IgD-negative memory B cell (primary cell): ENCODE measurements around the gene U2AF2. TPM values are rescaled to one million over a fixed set of nuclear protein-coding genes. Genes with fewer than 3 reads are reported as not detected.

Experiments used
- H3K27ac Mint-ChIP-seq, 3 donors: one replicate each; pipeline ENCODE4 v1.8.0; 2020 to 2022; ENCODE audit warnings: mild to moderate bottlenecking in 3 of 3, mixed read lengths in 3 of 3, moderate library complexity in 1 of 3
- H3K27me3 Mint-ChIP-seq: one replicate; pipeline ENCODE4 v1.8.0; 2021; ENCODE audit warnings: mixed read lengths
- H3K36me3 Mint-ChIP-seq: one replicate; pipeline ENCODE4 v1.8.0; 2020; ENCODE audit warnings: mild to moderate bottlenecking, mixed read lengths
- H3K4me1 Mint-ChIP-seq, 3 donors: one replicate each; pipeline ENCODE4 v1.8.0; 2020 to 2022; ENCODE audit warnings: mixed read lengths in 3 of 3, mild to moderate bottlenecking in 1 of 3
- H3K4me3 Mint-ChIP-seq, 4 donors: one replicate each; pipeline ENCODE4 v1.8.0; 2020 to 2022; ENCODE audit warnings: mild to moderate bottlenecking in 4 of 4, mixed read lengths in 4 of 4, moderate library complexity in 3 of 4
- H3K9me3 Mint-ChIP-seq, 3 donors: one replicate each; pipeline ENCODE4 v1.8.0; 2020 to 2021; ENCODE audit warnings: mixed read lengths in 3 of 3, mild to moderate bottlenecking in 1 of 3
- polyA plus RNA-seq: library from polyadenylated mRNA; unstranded; fragments of 300-500 nt; fragmentation: Illumina TruSeq; gene quantifications from one replicate; pipeline ENCODE4 v1.2.3, GENCODE V29; 2021

U2AF2 gene
- polyA plus RNA-seq, 1 donor from 2014 or later: 14.2 TPM

GRCh38 chr19:55653651-55654322 is 1.0 kb upstream of the U2AF2 start:
- Mint-ChIP-seq H3K9me3 (no peaks in the 10 kb centered on the region), H3K27me3 (no peaks in the 10 kb centered on the region), H3K4me3 (peak overlapping the region; percentile 94 to 100 (median 96)), H3K4me1 (peaks cover 21 to 34% (median 32%) of the 10 kb centered on the region in 3 donors), H3K27ac (peak overlapping the region; percentile 93 to 100 (median 99)), H3K36me3 (peaks cover 3% of the 10 kb centered on the region)

- H3K36me3 Mint-ChIP-seq: peaks cover 3% of the 10 kb centered on the region
- peak overlapping the region; percentile 93 to 100 (median 99) for H3K27ac Mint-ChIP-seq
- H3K4me3 Mint-ChIP-seq: peak overlapping the region; percentile 94 to 100 (median 96)
- H3K27me3 Mint-ChIP-seq: no peaks in the 10 kb centered on the region
- H3K4me1 Mint-ChIP-seq: peaks cover 22 to 35% (median 33%) of the 10 kb centered on the region in 3 donors
- H3K9me3 Mint-ChIP-seq: no peaks in the 10 kb centered on the region
These were observed 440 bp upstream of the U2AF2 start for GRCh38 chr19:55654323-55654867.

GRCh38 chr19:55655648-55656040 is 809 bp downstream of the U2AF2 start:
- H3K27ac Mint-ChIP-seq: peak overlapping the region; percentile 93 to 100 (median 99)
- H3K4me3 Mint-ChIP-seq: peak overlapping the region; percentile 94 to 100 (median 96)
- H3K27me3 Mint-ChIP-seq: no peaks in the 10 kb centered on the region
- no peaks in the 10 kb centered on the region for H3K9me3 Mint-ChIP-seq
- H3K36me3 Mint-ChIP-seq: peaks cover 2% of the 10 kb centered on the region
- H3K4me1 Mint-ChIP-seq: peaks cover 28 to 39% (median 32%) of the 10 kb centered on the region in 3 donors

DNA sequence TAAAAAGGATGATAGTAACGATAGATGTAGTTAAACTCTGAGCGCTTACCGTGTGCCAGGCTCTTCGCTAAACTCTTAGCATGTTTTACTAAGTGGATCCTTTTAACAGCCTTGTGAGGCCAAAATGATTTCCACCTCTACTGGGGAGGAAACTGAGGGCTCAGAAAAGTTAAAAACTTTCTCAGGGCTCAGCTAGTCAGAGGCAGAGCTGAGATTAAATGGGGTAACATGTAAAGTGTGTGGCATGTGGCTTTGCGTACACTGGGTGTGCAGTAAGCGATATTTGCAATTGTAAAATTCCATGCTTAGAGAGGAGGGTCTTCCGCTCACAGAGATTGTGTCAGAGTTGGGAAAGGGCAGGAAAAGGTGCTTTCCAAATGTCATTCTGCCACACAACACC is 1.7 kb downstream of the U2AF2 start:
- H3K9me3 Mint-ChIP-seq: no peaks in the 10 kb centered on the region
- H3K27ac Mint-ChIP-seq: peak overlapping the region in 2 of 3 donors; percentile 93 to 100
- H3K4me3 Mint-ChIP-seq: peak overlapping the region; percentile 94 to 100 (median 96)
- H3K36me3 Mint-ChIP-seq: peaks cover 2% of the 10 kb centered on the region
- H3K27me3 Mint-ChIP-seq: no peaks in the 10 kb centered on the region
- H3K4me1 Mint-ChIP-seq: peaks cover 24 to 39% (median 32%) of the 10 kb centered on the region in 3 donors

DNA sequence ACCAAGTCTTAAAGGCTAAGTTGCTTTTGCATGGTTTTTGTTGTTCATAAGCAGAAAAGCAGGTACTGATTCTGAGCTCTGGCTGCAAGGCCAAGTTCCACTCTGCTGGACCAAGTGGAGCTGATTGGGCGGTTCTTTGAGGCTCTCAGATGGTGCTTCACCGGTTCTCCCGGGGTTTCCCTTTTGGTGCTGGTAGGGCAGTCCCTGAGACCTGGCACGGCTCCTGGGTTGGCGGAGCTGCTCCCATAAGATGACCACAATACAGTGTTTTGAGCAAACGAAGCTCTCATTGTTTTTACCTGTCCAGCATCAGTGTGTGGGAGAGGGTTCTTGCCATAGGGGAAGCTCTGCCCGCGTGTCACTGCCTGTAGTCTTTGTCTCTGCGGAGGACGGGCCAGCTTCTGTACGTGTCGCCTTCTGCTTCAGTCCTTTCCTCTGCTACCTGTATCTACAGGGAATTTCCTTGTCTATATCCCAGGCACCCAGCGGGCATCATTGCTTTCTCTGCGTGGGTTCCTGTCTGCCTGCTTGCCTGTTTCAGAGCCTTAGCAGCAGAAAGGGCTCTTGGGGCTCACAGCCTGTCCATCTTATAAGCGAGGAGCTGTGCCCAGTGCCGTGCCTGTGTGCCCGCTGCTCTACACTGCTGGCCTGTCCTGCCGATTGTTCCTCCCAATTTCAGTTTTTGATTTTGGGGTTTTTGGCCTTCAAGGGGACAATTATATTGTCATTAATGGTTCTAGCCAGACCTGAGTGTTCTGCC is 2.3 kb downstream of the U2AF2 start:
- H3K36me3 Mint-ChIP-seq: peaks cover 2% of the 10 kb centered on the region
- no peaks in the 10 kb centered on the region for H3K9me3 Mint-ChIP-seq
- H3K4me1 Mint-ChIP-seq: peaks cover 27 to 39% (median 32%) of the 10 kb centered on the region in 3 donors
- H3K27ac Mint-ChIP-seq: peak overlapping the region; percentile 73 to 100 (median 84)
- H3K4me3 Mint-ChIP-seq: peak overlapping the region; percentile 94 to 100 (median 96)
- H3K27me3 Mint-ChIP-seq: no peaks in the 10 kb centered on the region

DNA sequence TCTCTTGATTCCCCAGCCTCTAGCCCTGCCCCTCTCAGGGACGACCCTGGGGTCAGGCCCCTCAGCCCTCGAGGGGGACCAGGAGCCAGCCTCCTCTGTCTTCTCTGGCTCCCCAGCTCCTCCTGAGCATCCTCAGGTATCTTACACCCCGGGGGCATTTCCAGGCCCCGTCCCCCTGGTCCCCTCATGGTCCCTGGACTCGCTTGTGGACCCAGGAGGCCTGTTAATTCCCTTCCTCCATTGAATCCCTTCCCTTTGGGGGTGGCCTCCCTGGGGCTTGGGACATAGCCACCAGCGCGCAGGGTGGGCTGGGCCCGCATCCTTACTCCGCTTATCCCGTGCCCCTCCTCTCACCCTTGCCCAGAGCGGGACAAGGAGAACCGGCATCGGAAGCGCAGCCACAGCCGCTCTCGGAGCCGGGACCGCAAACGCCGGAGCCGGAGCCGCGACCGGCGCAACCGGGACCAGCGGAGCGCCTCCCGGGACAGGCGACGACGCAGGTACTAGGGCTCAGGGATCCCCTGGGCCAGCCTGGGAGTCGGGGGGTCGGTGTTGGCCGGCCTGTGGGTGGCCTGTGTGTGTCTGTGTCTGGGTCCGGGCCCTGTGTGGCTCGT is 4.1 kb downstream of the U2AF2 start:
- Mint-ChIP-seq H3K36me3 (peaks cover 4% of the 10 kb centered on the region), H3K4me3 (peak overlapping the region in 3 of 4 donors; percentile 73 to 81 (median 73)), H3K27ac (peak overlapping the region in 1 of 3 donors; percentile 100), H3K27me3 (no peaks in the 10 kb centered on the region), H3K9me3 (no peaks in the 10 kb centered on the region), H3K4me1 (peaks cover 30 to 40% (median 36%) of the 10 kb centered on the region in 3 donors)

GRCh38 chr19:55659822-55660221 is 5.0 kb downstream of the U2AF2 start:
- Mint-ChIP-seq H3K36me3 (peaks cover 2% of the 10 kb centered on the region), H3K27ac (peak overlapping the region in 2 of 3 donors; percentile 71 to 82), H3K4me3 (peak overlapping the region in 3 of 4 donors; percentile 73 to 81 (median 73)), H3K9me3 (no peaks in the 10 kb centered on the region), H3K4me1 (peaks cover 30 to 36% (median 33%) of the 10 kb centered on the region in 3 donors), H3K27me3 (no peaks in the 10 kb centered on the region)

GRCh38 chr19:55660404-55660803 is 5.6 kb downstream of the U2AF2 start:
- Mint-ChIP-seq H3K9me3 (no peaks in the 10 kb centered on the region), H3K4me1 (peaks cover 30 to 36% (median 32%) of the 10 kb centered on the region in 3 donors), H3K36me3 (peaks cover 2% of the 10 kb centered on the region), H3K4me3 (peak overlapping the region in 2 of 4 donors; percentile 17 to 81), H3K27me3 (no peaks in the 10 kb centered on the region), H3K27ac (no peak overlapping the region)

DNA sequence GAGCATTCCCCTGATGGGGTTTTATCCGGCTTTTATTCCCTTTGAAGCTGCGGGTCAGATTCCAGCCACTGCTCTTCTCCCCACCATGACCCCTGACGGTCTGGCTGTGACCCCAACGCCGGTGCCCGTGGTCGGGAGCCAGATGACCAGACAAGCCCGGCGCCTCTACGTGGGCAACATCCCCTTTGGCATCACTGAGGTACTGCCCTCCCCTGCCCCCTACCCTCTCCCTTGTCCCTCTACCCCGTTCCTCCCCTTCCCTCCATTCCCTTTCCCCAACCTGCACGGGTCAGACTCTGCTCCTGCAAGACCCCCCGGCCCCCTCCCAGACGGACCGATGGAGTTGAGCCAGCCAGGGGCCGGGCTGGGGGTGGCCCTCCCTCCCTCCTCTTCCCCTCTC is 6.2 kb downstream of the U2AF2 start:
- H3K27ac Mint-ChIP-seq: no peak overlapping the region
- no peaks in the 10 kb centered on the region for H3K9me3 Mint-ChIP-seq
- H3K27me3 Mint-ChIP-seq: no peaks in the 10 kb centered on the region
- H3K4me3 Mint-ChIP-seq: no peak overlapping the region
- peaks cover 27 to 32% (median 31%) of the 10 kb centered on the region in 3 donors for H3K4me1 Mint-ChIP-seq
- H3K36me3 Mint-ChIP-seq: peaks cover 2% of the 10 kb centered on the region

DNA sequence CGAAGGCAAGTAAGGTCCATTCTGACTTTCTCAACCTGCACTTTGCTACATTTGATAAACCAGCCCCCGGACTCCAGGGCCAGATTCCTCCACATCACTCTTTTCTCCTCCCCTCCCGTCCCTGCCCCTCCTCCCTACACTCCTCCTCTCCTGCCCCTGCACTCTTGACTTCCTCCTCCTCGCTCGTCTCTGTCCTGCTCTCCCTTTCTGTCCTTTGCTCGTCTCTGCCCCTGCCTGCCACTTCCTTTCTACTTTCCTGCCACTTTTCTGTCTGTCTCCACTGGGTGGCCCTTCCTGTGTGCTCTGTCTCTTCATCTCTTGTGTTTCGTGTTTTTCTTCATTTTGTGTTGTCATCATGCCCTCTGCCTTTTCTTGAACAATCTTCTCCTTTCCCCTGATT is 7.0 kb downstream of the U2AF2 start:
- Mint-ChIP-seq H3K27ac (peak overlapping the region in 2 of 3 donors; percentile 46 to 47), H3K4me1 (peaks cover 23 to 26% (median 24%) of the 10 kb centered on the region in 3 donors), H3K9me3 (no peaks in the 10 kb centered on the region), H3K36me3 (peaks cover 2% of the 10 kb centered on the region), H3K27me3 (no peaks in the 10 kb centered on the region), H3K4me3 (no peak overlapping the region)

DNA sequence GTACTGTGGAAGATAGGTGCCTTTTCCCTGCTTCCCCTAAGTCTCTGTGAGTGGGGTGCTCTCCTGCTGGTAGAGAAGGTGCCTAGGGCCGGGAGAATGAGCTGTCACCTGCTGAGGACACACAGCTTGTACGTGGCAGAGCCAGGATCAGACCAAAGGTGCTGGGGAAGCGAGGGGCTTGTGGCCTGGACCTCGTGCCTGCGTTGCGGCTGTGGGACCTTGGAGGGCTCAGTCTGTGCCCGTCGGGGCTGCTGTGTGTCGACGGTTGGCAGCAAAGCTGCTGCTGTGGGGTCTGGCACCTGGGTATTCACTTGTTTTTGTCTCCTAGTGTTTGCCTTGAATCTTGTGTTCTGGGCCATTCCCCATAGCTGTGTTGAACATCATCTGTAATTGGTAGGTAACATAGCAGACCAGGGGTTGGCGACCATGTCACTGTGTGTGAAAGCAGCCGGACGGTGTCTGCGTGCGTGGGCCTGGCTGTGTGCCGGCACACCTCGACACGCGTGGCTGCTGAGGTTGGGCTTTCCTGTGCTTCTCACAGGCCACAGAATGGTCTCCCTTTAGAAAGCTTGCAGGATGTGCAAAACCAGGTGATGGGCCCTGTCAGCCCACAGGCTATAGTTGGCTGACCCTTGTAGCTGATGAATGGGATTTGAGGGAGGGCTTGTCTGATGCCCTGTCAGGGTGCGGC is 9.2 kb downstream of the U2AF2 start:
- Mint-ChIP-seq H3K36me3 (peaks cover 2% of the 10 kb centered on the region), H3K4me1 (peaks cover 7 to 15% (median 11%) of the 10 kb centered on the region in 3 donors), H3K27ac (peak overlapping the region in 2 of 3 donors; percentile 23 to 37), H3K9me3 (no peaks in the 10 kb centered on the region), H3K27me3 (no peaks in the 10 kb centered on the region), H3K4me3 (no peak overlapping the region)

- H3K27me3 Mint-ChIP-seq: no peaks in the 10 kb centered on the region
- no peak overlapping the region for H3K4me3 Mint-ChIP-seq
- H3K9me3 Mint-ChIP-seq: no peaks in the 10 kb centered on the region
- H3K27ac Mint-ChIP-seq: peak overlapping the region in 1 of 3 donors; percentile 71
- H3K4me1 Mint-ChIP-seq: peaks cover 6 to 12% (median 11%) of the 10 kb centered on the region in 3 donors
- peaks cover 2% of the 10 kb centered on the region for H3K36me3 Mint-ChIP-seq
These were observed 11.6 kb downstream of the U2AF2 start for GRCh38 chr19:55666343-55667005.

DNA sequence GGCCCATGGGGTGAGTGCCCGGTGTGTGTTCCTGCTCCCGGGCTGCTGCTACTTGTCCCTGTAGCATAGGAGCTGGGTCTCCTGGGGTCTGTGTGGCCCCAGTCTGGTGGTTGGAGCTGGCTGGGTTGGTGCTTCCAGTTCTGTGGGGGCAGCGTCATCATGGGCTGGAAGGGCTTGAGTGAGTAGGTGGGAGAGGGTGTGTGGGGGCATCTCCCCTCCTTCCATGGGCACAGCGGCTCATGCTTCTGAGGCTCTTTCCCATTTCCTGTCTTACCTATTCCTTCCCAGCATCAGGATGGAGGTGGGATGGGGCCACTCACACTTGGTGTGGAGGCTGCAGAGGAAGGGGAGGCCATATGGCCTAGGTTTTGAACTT is 12.2 kb downstream of the U2AF2 start:
- Mint-ChIP-seq H3K27me3 (no peaks in the 10 kb centered on the region), H3K4me1 (peaks cover 6 to 13% (median 10%) of the 10 kb centered on the region in 3 donors), H3K36me3 (peaks cover 2% of the 10 kb centered on the region), H3K4me3 (no peak overlapping the region), H3K27ac (peak overlapping the region in 1 of 3 donors; percentile 71), H3K9me3 (no peaks in the 10 kb centered on the region)

GRCh38 chr19:55667511-55667910 is 12.7 kb downstream of the U2AF2 start:
- H3K4me3 Mint-ChIP-seq: no peak overlapping the region
- peaks cover 10 to 16% (median 13%) of the 10 kb centered on the region in 3 donors for H3K4me1 Mint-ChIP-seq
- no peaks in the 10 kb centered on the region for H3K9me3 Mint-ChIP-seq
- H3K27me3 Mint-ChIP-seq: no peaks in the 10 kb centered on the region
- peaks cover 2% of the 10 kb centered on the region for H3K36me3 Mint-ChIP-seq
- peak overlapping the region in 1 of 3 donors; percentile 71 for H3K27ac Mint-ChIP-seq
